CD14-positive monocyte (primary cell): ENCODE data around the gene AMT. TPM values are rescaled to one million over a fixed set of nuclear protein-coding genes. Genes with fewer than 3 reads are reported as not detected.

Experiments used
- DNase-seq, 3 donors: peaks; one replicate each; pipeline ENCODE4 v3.0.0-alpha.2; 2011 to 2022
- H2AFZ ChIP-seq: 2 replicates; pipeline ENCODE4 v1.6.0; 2012; ENCODE audit warnings: mild to moderate bottlenecking, low read depth, low read length, inconsistent platforms; ENCODE audit not compliant: insufficient read depth, poor library complexity, severe bottlenecking
- H3K27ac ChIP-seq, 2 donors: 1 replicate in 1 of 2; 2 replicates in 1 of 2; pipeline ENCODE4 v1.5.1; 2012 to 2013; ENCODE audit warnings: low read length in 2 of 2, control low read depth in 1 of 2, inconsistent platforms in 1 of 2, low read depth in 1 of 2, mild to moderate bottlenecking in 1 of 2
- H3K27me3 ChIP-seq, 2 donors: one replicate each; pipeline versions ENCODE4 v1.6.0 to v1.6.1; 2011 to 2013; ENCODE audit warnings: low read length in 2 of 2; ENCODE audit not compliant: control insufficient read depth in 2 of 2, insufficient read depth in 2 of 2
- H3K36me3 ChIP-seq, 2 donors: replicated peaks in 1 of 2; 1 replicate in 1 of 2; 2 replicates in 1 of 2; pipeline versions ENCODE4 v1.5.1 to v1.6.1; 2012 to 2013; ENCODE audit warnings: low read length in 2 of 2, control low read depth in 1 of 2, inconsistent platforms in 1 of 2, mild to moderate bottlenecking in 1 of 2; ENCODE audit not compliant: insufficient read depth in 2 of 2, control insufficient read depth in 1 of 2
- H3K4me1 ChIP-seq, 2 donors: 1 replicate in 1 of 2; 2 replicates in 1 of 2; pipeline versions ENCODE4 v1.5.1 to v1.6.1; 2012 to 2013; ENCODE audit warnings: low read length in 2 of 2, control low read depth in 1 of 2, inconsistent platforms in 1 of 2, mild to moderate bottlenecking in 1 of 2, moderate library complexity in 1 of 2; ENCODE audit not compliant: insufficient read depth in 2 of 2, control insufficient read depth in 1 of 2
- H3K4me2 ChIP-seq: replicated peaks from 2 replicates; pipeline ENCODE3; 2012; ENCODE audit warnings: low read length, moderate library complexity, mild to moderate bottlenecking; ENCODE audit not compliant: poor library complexity, severe bottlenecking; ENCODE audit errors: extremely low read depth
- H3K4me3 ChIP-seq, 3 experiments: fragments of 200-600 bp in 1 of 3; sonication (generic) in 1 of 3; replicated peaks in 1 of 3; 1 replicate in 2 of 3; 2 replicates in 1 of 3; pipeline ENCODE4 v1.5.1; 2011 to 2013; ENCODE audit warnings: low read length in 3 of 3, mild to moderate bottlenecking in 3 of 3, control low read depth in 2 of 3, low read depth in 2 of 3, inconsistent platforms in 1 of 3, moderate library complexity in 1 of 3
- H3K79me2 ChIP-seq: 2 replicates; pipeline ENCODE4 v1.6.0; 2012; ENCODE audit warnings: mild to moderate bottlenecking, control low read depth, inconsistent platforms, low read length, moderate library complexity; ENCODE audit not compliant: insufficient read depth
- H3K9ac ChIP-seq: 2 replicates; pipeline ENCODE4 v1.6.0; 2017; ENCODE audit warnings: low read length, mild to moderate bottlenecking; ENCODE audit not compliant: insufficient read depth, poor library complexity, severe bottlenecking
- H3K9me3 ChIP-seq, 2 donors: replicated peaks in 1 of 2; 1 replicate in 1 of 2; 2 replicates in 1 of 2; pipeline versions ENCODE4 v1.5.1 to v1.6.1; 2012 to 2013; ENCODE audit warnings: low read length in 2 of 2, control low read depth in 1 of 2; ENCODE audit not compliant: control insufficient read depth in 1 of 2, insufficient read depth in 1 of 2
- H4K20me1 ChIP-seq: 2 replicates; pipeline ENCODE4 v1.6.0; 2012; ENCODE audit warnings: mild to moderate bottlenecking, low read length, control low read depth, moderate library complexity; ENCODE audit not compliant: insufficient read depth
- H3K27ac Mint-ChIP-seq, 7 donors: one replicate each; pipeline ENCODE4 v1.8.0; 2020; ENCODE audit warnings: mild to moderate bottlenecking in 7 of 7, mixed read lengths in 7 of 7, moderate library complexity in 6 of 7, inconsistent platforms in 2 of 7
- H3K27me3 Mint-ChIP-seq, 3 donors: one replicate each; pipeline ENCODE4 v1.8.0; 2021 to 2022; ENCODE audit warnings: low read depth in 3 of 3, mild to moderate bottlenecking in 3 of 3, mixed read lengths in 3 of 3, moderate library complexity in 3 of 3, inconsistent platforms in 1 of 3
- H3K36me3 Mint-ChIP-seq, 2 donors: one replicate each; pipeline ENCODE4 v1.8.0; 2020; ENCODE audit warnings: mixed read lengths in 2 of 2, inconsistent platforms in 1 of 2, mild to moderate bottlenecking in 1 of 2
- H3K4me1 Mint-ChIP-seq: one replicate; pipeline ENCODE4 v1.8.0; 2020; ENCODE audit warnings: mild to moderate bottlenecking, mixed read lengths
- H3K4me3 Mint-ChIP-seq, 2 donors: one replicate each; pipeline ENCODE4 v1.8.0; 2020; ENCODE audit warnings: mild to moderate bottlenecking in 2 of 2, mixed read lengths in 2 of 2, moderate library complexity in 1 of 2
- H3K9me3 Mint-ChIP-seq, 7 donors: one replicate each; pipeline ENCODE4 v1.8.0; 2020 to 2022; ENCODE audit warnings: mixed read lengths in 7 of 7, mild to moderate bottlenecking in 6 of 7, moderate library complexity in 6 of 7, inconsistent platforms in 2 of 7
- WGBS: methylation state at CpG from one replicate; pipeline ENCODE4 v1.1.5; 2013; ENCODE audit warnings: missing lambda C conversion rate; ENCODE audit not compliant: insufficient coverage; 5-methylcytosine and 5-hydroxymethylcytosine counted together
- intact Hi-C, 2 donors: fragments of 100-400 bp; cut with micrococcal nuclease; formaldehyde crosslinking; loops; one replicate each; pipeline versions ENCODE4 v1.15.0 to v1.15.1; 2023
- polyA plus RNA-seq, 3 donors: library from polyadenylated mRNA; depleted of rRNA in 1 of 3; unstranded in 2 of 3; stranded (reverse) in 1 of 3; fragments of 300-500 nt in 2 of 3; fragments of >200 nt in 1 of 3; fragmentation: Illumina TruSeq in 2 of 3; gene quantifications; 1 replicate in 2 of 3; 2 replicates in 1 of 3; pipeline ENCODE4 v1.2.3, GENCODE V29; 2012 to 2021
- TF ChIP-seq, protein P1 (sequence below): fragments of 200-600 bp; IDR thresholded peaks from one replicate; pipeline ENCODE4 v1.8.0; 2022; ENCODE audit warnings: antibody characterized with exemption, mild to moderate bottlenecking

The AMT gene
- polyA plus RNA-seq, 3 donors, result 2.0 to 25.1 (median 3.1) TPM

GRCh38 chr3:49462222-49462621 lies 39.9 kb upstream of the AMT start:
- Mint-ChIP-seq H3K27me3 (peaks cover 3 to 8% (median 5%) of the 10 kb centered on the region in 3 donors), H3K4me3 (no peak overlapping the region), H3K36me3 (no peaks in the 10 kb centered on the region), H3K27ac (peak overlapping the region in 1 of 7 donors; percentile 9), H3K9me3 (no peaks in the 10 kb centered on the region), H3K4me1 (peaks cover 9% of the 10 kb centered on the region)
- DNase-seq, result no peak
- H3K27me3 ChIP-seq, result no peaks in the 10 kb centered on the region
- intact Hi-C loops, result loop anchor here in 1 of 2 donors (10.0 kb wide), 1 partner anchor 47 kb away; the partner anchor contains the start of genes RHOA and TCTA
- H3K27ac ChIP-seq, result no peak overlapping the region
- no peak overlapping the region for H2AFZ ChIP-seq
- H3K4me3 ChIP-seq, result no peak overlapping the region
- 100% methylated on average over 2 of the region's 3 CpGs for WGBS
- TF ChIP-seq, protein P1, sequence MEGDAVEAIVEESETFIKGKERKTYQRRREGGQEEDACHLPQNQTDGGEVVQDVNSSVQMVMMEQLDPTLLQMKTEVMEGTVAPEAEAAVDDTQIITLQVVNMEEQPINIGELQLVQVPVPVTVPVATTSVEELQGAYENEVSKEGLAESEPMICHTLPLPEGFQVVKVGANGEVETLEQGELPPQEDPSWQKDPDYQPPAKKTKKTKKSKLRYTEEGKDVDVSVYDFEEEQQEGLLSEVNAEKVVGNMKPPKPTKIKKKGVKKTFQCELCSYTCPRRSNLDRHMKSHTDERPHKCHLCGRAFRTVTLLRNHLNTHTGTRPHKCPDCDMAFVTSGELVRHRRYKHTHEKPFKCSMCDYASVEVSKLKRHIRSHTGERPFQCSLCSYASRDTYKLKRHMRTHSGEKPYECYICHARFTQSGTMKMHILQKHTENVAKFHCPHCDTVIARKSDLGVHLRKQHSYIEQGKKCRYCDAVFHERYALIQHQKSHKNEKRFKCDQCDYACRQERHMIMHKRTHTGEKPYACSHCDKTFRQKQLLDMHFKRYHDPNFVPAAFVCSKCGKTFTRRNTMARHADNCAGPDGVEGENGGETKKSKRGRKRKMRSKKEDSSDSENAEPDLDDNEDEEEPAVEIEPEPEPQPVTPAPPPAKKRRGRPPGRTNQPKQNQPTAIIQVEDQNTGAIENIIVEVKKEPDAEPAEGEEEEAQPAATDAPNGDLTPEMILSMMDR, result no peak
- peaks cover 5 to 10% of the 10 kb centered on the region in 2 donors for H3K4me1 ChIP-seq
- H3K36me3 ChIP-seq, result no peaks in the 10 kb centered on the region
- H4K20me1 ChIP-seq, result no peaks in the 10 kb centered on the region
- no peak overlapping the region for H3K9ac ChIP-seq
- no peak overlapping the region for H3K4me2 ChIP-seq
- no peaks in the 10 kb centered on the region for H3K79me2 ChIP-seq
- no peaks in the 10 kb centered on the region for H3K9me3 ChIP-seq

GRCh38 chr3:49461443-49462171 lies 39.3 kb upstream of the AMT start:
- H3K27me3 Mint-ChIP-seq, result peaks cover 3 to 8% (median 5%) of the 10 kb centered on the region in 3 donors
- Histone ChIP-seq H3K9ac (no peak overlapping the region), H3K4me3 (no peak overlapping the region), H3K27ac (no peak overlapping the region), H4K20me1 (no peaks in the 10 kb centered on the region), H3K4me1 (peaks cover 5 to 10% of the 10 kb centered on the region in 2 donors), H2AFZ (no peak overlapping the region), H3K27me3 (no peaks in the 10 kb centered on the region), H3K36me3 (no peaks in the 10 kb centered on the region), H3K4me2 (no peak overlapping the region), H3K9me3 (no peaks in the 10 kb centered on the region), H3K79me2 (no peaks in the 10 kb centered on the region)
- DNase-seq, result no peak
- H3K9me3 Mint-ChIP-seq, result no peaks in the 10 kb centered on the region
- H3K4me3 Mint-ChIP-seq, result no peak overlapping the region
- peaks cover 9% of the 10 kb centered on the region for H3K4me1 Mint-ChIP-seq
- intact Hi-C loops, result loop anchor here in 1 of 2 donors (10.0 kb wide), 1 partner anchor 47 kb away; the partner anchor contains the start of genes RHOA and TCTA
- no peaks in the 10 kb centered on the region for H3K36me3 Mint-ChIP-seq
- TF ChIP-seq, protein P1, result no peak
- H3K27ac Mint-ChIP-seq, result no peak overlapping the region
- WGBS, result 100% methylated on average over 1 of the region's 1 CpG
